Keratinocyte (primary cell): ENCODE measurements around the gene KIFAP3. TPM values are rescaled to one million over a fixed set of nuclear protein-coding genes. Genes with fewer than 3 reads are reported as not detected.

Experiments used
- DNase-seq: peaks from one replicate; pipeline ENCODE4 v3.0.0-alpha.2; 2011; ENCODE audit warnings: low read depth, missing footprints, low spot score
- FAIRE-seq: peaks from 2 replicates; lab custom pipeline; 2011; peaks lifted over from hg19 to GRCh38; lab: Jason Lieb, UNC
- H2AFZ ChIP-seq: 2 replicates; pipeline ENCODE4 v1.6.0; 2012; ENCODE audit warnings: low read length, control low read depth, inconsistent platforms; ENCODE audit not compliant: control insufficient read depth
- H3K27ac ChIP-seq: 2 replicates; pipeline ENCODE4 v1.5.1; 2011; ENCODE audit warnings: low read length; ENCODE audit not compliant: control insufficient read depth, insufficient read depth
- H3K27me3 ChIP-seq: 3 replicates; pipeline ENCODE4 v1.6.0; 2011; ENCODE audit warnings: low read length; ENCODE audit not compliant: control insufficient read depth, insufficient read depth; ENCODE audit errors: extremely low read depth
- H3K36me3 ChIP-seq, 2 experiments: 2 replicates in 1 of 2; 3 replicates in 1 of 2; pipeline ENCODE4 v1.5.1; 2011; ENCODE audit warnings: low read length in 2 of 2, mild to moderate bottlenecking in 1 of 2; ENCODE audit not compliant: control insufficient read depth in 2 of 2, insufficient read depth in 2 of 2; ENCODE audit errors: extremely low read depth in 1 of 2
- H3K4me1 ChIP-seq: 3 replicates; pipeline ENCODE4 v1.5.1; 2011; ENCODE audit warnings: low read length; ENCODE audit not compliant: control insufficient read depth, insufficient read depth; ENCODE audit errors: extremely low read depth
- H3K4me2 ChIP-seq: 3 replicates; pipeline ENCODE4 v1.6.0; 2011; ENCODE audit warnings: low read depth, low read length; ENCODE audit not compliant: control insufficient read depth, insufficient read depth; ENCODE audit errors: extremely low read depth
- H3K4me3 ChIP-seq, 3 experiments: fragments of 200-600 bp in 1 of 3; sonication (generic) in 1 of 3; 2 replicates in 2 of 3; 3 replicates in 1 of 3; pipeline ENCODE4 v1.5.1; 2011 to 2016; ENCODE audit warnings: low read length in 3 of 3, mild to moderate bottlenecking in 3 of 3, control low read depth in 2 of 3, inconsistent platforms in 1 of 3, low read depth in 1 of 3, mixed read lengths in 1 of 3, mixed run types in 1 of 3, moderate library complexity in 1 of 3; ENCODE audit not compliant: control insufficient read depth in 2 of 3, insufficient read depth in 2 of 3; ENCODE audit errors: extremely low read depth in 1 of 3
- H3K79me2 ChIP-seq: 2 replicates; pipeline ENCODE4 v1.6.0; 2012; ENCODE audit warnings: low read length; ENCODE audit not compliant: control insufficient read depth, insufficient read depth
- H3K9ac ChIP-seq: 3 replicates; pipeline ENCODE4 v1.6.0; 2011; ENCODE audit warnings: low read length; ENCODE audit not compliant: control insufficient read depth, insufficient read depth; ENCODE audit errors: extremely low read depth
- H3K9me1 ChIP-seq: 3 replicates; pipeline ENCODE4 v1.6.0; 2011; ENCODE audit warnings: low read length; ENCODE audit not compliant: control insufficient read depth, insufficient read depth; ENCODE audit errors: extremely low read depth
- H3K9me3 ChIP-seq: 2 replicates; pipeline ENCODE4 v1.5.1; 2012; ENCODE audit warnings: low read depth, low read length; ENCODE audit not compliant: control insufficient read depth
- H4K20me1 ChIP-seq: 3 replicates; pipeline ENCODE4 v1.6.0; 2011; ENCODE audit warnings: low read length; ENCODE audit not compliant: control insufficient read depth, insufficient read depth; ENCODE audit errors: extremely low read depth
- CTCF ChIP-seq, 3 experiments: IDR thresholded peaks in 1 of 3; conservative IDR thresholded peaks in 1 of 3; optimal IDR thresholded peaks in 1 of 3; 2 replicates in 2 of 3; 3 replicates in 1 of 3; pipeline versions ENCODE3 to v1.5.1; 2011; ENCODE audit warnings: low read length in 3 of 3, mild to moderate bottlenecking in 3 of 3, moderate library complexity in 2 of 3, control low read depth in 1 of 3, inconsistent platforms in 1 of 3; ENCODE audit not compliant: insufficient read depth in 2 of 3; ENCODE audit errors: extremely low read depth in 1 of 3
- EZH2 ChIP-seq: IDR thresholded peaks from one replicate; pipeline ENCODE4 v1.6.1; 2012; ENCODE audit warnings: inconsistent platforms, mild to moderate bottlenecking, low read length, moderate library complexity
- dilution Hi-C: fragments of 300-500 bp; cut with MboI; formaldehyde crosslinking; loops from one replicate; pipeline ENCODE4 v1.7.0; 2020; ENCODE audit warnings: low sequenced_read_pairs; ENCODE audit not compliant: extremely low pct_ligation_motif_present
- polyA minus RNA-seq, 3 experiments: library from RNA; depleted of rRNA, polyadenylated mRNA; stranded (reverse); fragments of >200 nt; gene quantifications; 1 replicate in 1 of 3; 2 replicates in 1 of 3; 3 replicates in 1 of 3; pipeline ENCODE4 v1.2.3, GENCODE V29; 2011
- polyA plus RNA-seq, 5 experiments: library from polyadenylated mRNA; depleted of rRNA in 3 of 5; stranded (reverse) in 3 of 5; stranded (forward) in 1 of 5; unstranded in 1 of 5; fragments of >200 nt; gene quantifications; 1 replicate in 1 of 5; 2 replicates in 3 of 5; 3 replicates in 1 of 5; pipeline versions ENCODE4 v1.2.1 to v1.2.3, GENCODE V29; 2011 to 2012; ENCODE audit warnings: missing spikeins in 2 of 5, low read depth in 1 of 5, low replicate concordance in 1 of 5

The KIFAP3 gene
- polyA plus RNA-seq, result 14.5 to 25.2 TPM (median 20.5 TPM) in 3 replicates
- polyA plus RNA-seq (2011; ENCODE audit: low read depth), result 36.2 TPM
- 13.6 and 24.8 TPM in 2 replicates for polyA plus RNA-seq (2011; cell fraction: cytosol; rRNA removed)
- 22.9 and 29.9 TPM in 2 replicates for polyA plus RNA-seq (2011; cell fraction: nucleus; rRNA removed)
- 22.5 and 25.9 TPM in 2 replicates for polyA plus RNA-seq (2012; ENCODE audit: low replicate concordance)
- polyA minus RNA-seq, result 2.9 to 24.0 TPM (median 9.2 TPM) in 3 replicates
- 10.7 TPM for polyA minus RNA-seq (2011; cell fraction: cytosol; rRNA and poly(A)+ RNA removed)
- polyA minus RNA-seq (2011; cell fraction: nucleus; rRNA and poly(A)+ RNA removed), result 15.4 and 24.0 TPM in 2 replicates

- peak; percentile 95 for DNase-seq
- no peaks in the 10 kb centered on the region for H3K27me3 ChIP-seq
- no peaks in the 10 kb centered on the region for H4K20me1 ChIP-seq
- no peaks in the 10 kb centered on the region for H3K9me3 ChIP-seq
- H3K4me2 ChIP-seq, result peak within 1 kb of the TSS; percentile 86
- peak within 1 kb of the TSS; percentile 86 for H3K9ac ChIP-seq
- TF ChIP-seq CTCF (optimal IDR thresholded peaks at IDR 0.05 in 1 of 3, IDR thresholded peaks at IDR 0.05 in 1 of 3, conservative IDR thresholded peaks at IDR 0.05 in 1 of 3; ENCODE audit: extremely low read depth in 1 of 3, insufficient read depth in 2 of 3, low read length in 3 of 3) (peak; percentile 64 to 71 (median 67)), EZH2 (no peak)
- no peaks in the 10 kb centered on the region for H3K9me1 ChIP-seq
- no peaks in the 10 kb centered on the region for H3K36me3 ChIP-seq
- peak within 1 kb of the TSS; percentile 73 to 90 (median 82) for H3K4me3 ChIP-seq
- H3K27ac ChIP-seq, result peak within 1 kb of the TSS; percentile 79
- H3K4me1 ChIP-seq, result no peaks in the 10 kb centered on the region
- peak; percentile 56 for FAIRE-seq
- H2AFZ ChIP-seq, result peak within 1 kb of the TSS; percentile 94
- peaks cover 16% of the 10 kb centered on the region for H3K79me2 ChIP-seq
- dilution Hi-C loops, result no loop called here
These were observed at the start of gene KIFAP3 for GRCh38 chr1:170074250-170075157. TSS of gene KIFAP3 (minus strand) at chr1:170074695. CDS start at chr1:170074467, 228 bp downstream.

- FAIRE-seq (no peak), DNase-seq (no peak)
- H3K9me3 ChIP-seq, result no peaks in the 10 kb centered on the region
- no peak overlapping the region for H3K4me3 ChIP-seq
- H4K20me1 ChIP-seq, result no peaks in the 10 kb centered on the region
- no peaks in the 10 kb centered on the region for H3K4me1 ChIP-seq
- no peak for TF ChIP-seq CTCF (optimal IDR thresholded peaks at IDR 0.05 in 1 of 3, IDR thresholded peaks at IDR 0.05 in 1 of 3, conservative IDR thresholded peaks at IDR 0.05 in 1 of 3; ENCODE audit: extremely low read depth in 1 of 3, insufficient read depth in 2 of 3, low read length in 3 of 3)
- no peaks in the 10 kb centered on the region for H3K9me1 ChIP-seq
- no peak overlapping the region for H3K27ac ChIP-seq
- H3K9ac ChIP-seq, result no peak overlapping the region
- H3K36me3 ChIP-seq, result no peaks in the 10 kb centered on the region
- H3K4me2 ChIP-seq, result no peak overlapping the region
- dilution Hi-C loops, result no loop called here
- no peaks in the 10 kb centered on the region for H3K79me2 ChIP-seq
- H2AFZ ChIP-seq, result no peak overlapping the region
- no peaks in the 10 kb centered on the region for H3K27me3 ChIP-seq
These were observed 47.9 kb upstream of the KIFAP3 start for GRCh38 chr1:170122366-170122765.
